Upper lobe of right lung (tissue), 1 donor: ENCODE data around the gene ZFAND2B. TPM values are rescaled to one million over a fixed set of nuclear protein-coding genes. Genes with fewer than 3 reads are reported as not detected.

Experiments
- ATAC-seq: fragments of 200-7000 bp; cut with Tn5 transposase; one replicate; pipeline ENCODE4 v1.9.1; 2020; ENCODE audit warnings: mild to moderate bottlenecking, moderate library complexity
- DNase-seq: peaks from one replicate; pipeline ENCODE4 v3.0.0-alpha.2; 2020
- H3K27ac ChIP-seq: fragments of 200-600 bp; one replicate; pipeline ENCODE4 v1.8.0; 2022
- H3K27me3 ChIP-seq: fragments of 200-600 bp; one replicate; pipeline ENCODE4 v1.8.0; 2022; ENCODE audit warnings: mild to moderate bottlenecking
- H3K36me3 ChIP-seq: fragments of 200-600 bp; one replicate; pipeline ENCODE4 v1.8.0; 2022
- H3K4me1 ChIP-seq: fragments of 200-600 bp; one replicate; pipeline ENCODE4 v1.8.0; 2022
- H3K4me3 ChIP-seq: fragments of 200-600 bp; one replicate; pipeline ENCODE4 v1.8.0; 2022; ENCODE audit warnings: mild to moderate bottlenecking
- H3K9me3 ChIP-seq: fragments of 200-600 bp; one replicate; pipeline ENCODE4 v1.8.0; 2022
- intact Hi-C: fragments of 100-400 bp; cut with DNase I; formaldehyde crosslinking; loops from one replicate; pipeline ENCODE4 v1.11.0; 2022
- total RNA-seq: library from RNA; stranded (reverse); fragmentation: NEBNext Ultra II Directional; extraction: Animal tissue kit (Norgen Biotek cat#: 25700); gene quantifications from one replicate; pipeline ENCODE4 v1.2.1, GENCODE V29; 2021
- TF ChIP-seq, protein P1 (sequence below): fragments of 200-600 bp; IDR thresholded peaks from one replicate; pipeline ENCODE4 v1.8.0; 2022; ENCODE audit warnings: antibody characterized with exemption
- donor health status: DM: no; HTN: yes; CAD: no; lungs with severe emphysema.

The ZFAND2B gene
- total RNA-seq, 1 donor from 2014 or later: 41.2 TPM

DNA sequence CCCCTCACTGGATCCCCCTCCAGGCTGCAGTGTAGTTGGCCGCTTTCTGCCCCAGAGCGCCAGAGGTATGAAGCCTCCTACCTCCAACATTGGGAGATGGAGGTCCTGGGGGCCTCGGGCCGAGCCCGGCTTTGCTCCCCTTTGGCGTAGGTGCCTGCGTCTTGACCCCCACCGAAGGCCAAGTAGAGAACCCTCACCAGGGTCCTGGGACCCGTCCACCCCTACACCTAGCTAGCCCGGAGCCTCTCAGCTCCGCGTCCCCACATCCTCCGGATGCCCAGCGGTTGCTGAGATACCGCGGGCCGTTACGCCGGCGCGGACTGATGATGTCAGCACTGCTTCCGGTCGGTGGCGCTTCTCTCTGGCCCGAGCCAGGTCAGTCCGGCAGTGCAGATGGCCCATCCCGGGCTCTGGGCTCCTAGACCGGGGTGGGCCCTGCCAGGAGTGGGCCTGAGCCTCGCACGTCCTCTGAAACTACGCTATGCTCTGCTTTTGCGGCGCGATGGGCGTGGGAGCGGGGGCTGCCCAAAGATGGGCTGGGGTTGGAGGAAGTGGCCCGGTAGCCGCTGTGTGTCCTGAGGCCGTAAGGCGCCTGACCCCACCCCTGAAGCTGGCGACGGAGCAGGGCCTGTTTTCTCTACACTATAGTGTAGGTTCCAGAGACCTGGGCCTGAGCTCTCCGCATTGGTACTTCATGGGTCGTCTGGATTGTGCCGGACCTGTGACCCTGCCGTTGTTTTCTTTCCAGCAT lies 38.7 kb downstream of the ZFAND2B start, which contains the start of the genes GLB1L and STK16:
Gene GLB1L (minus strand): TSS at position 297 of the 751 bp plus-strand sequence. CDS start 1,871 bp downstream, outside the sequence.
Gene STK16 (plus strand): TSS at position 332 of the 751 bp plus-strand sequence. CDS start 521 bp downstream, outside the sequence.
- intact Hi-C loops: no loop called here

DNA sequence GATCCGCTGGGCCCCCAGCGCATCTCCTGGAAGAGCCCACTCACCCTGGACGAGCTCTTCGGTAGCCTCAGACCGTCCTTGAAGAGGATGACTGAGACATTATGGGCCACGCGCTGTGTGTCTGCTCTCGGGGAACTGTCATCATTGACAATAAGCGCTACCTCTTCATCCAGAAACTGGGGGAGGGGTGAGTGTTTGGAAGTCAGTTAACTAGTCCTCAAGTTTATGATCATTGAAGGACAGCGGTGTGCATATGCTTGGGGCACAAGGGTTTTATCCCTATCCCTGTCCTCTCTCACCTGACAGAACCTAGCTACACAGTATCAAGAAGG lies 39.3 kb downstream of the ZFAND2B start:
- ATAC-seq: no peak
- Histone ChIP-seq H3K9me3 (no peaks in the 10 kb centered on the region), H3K4me3 (peak overlapping the region; percentile 98), H3K27me3 (no peaks in the 10 kb centered on the region), H3K36me3 (peaks cover 19% of the 10 kb centered on the region), H3K27ac (peak overlapping the region; percentile 96), H3K4me1 (peaks cover 56% of the 10 kb centered on the region)
- TF ChIP-seq, protein P1, sequence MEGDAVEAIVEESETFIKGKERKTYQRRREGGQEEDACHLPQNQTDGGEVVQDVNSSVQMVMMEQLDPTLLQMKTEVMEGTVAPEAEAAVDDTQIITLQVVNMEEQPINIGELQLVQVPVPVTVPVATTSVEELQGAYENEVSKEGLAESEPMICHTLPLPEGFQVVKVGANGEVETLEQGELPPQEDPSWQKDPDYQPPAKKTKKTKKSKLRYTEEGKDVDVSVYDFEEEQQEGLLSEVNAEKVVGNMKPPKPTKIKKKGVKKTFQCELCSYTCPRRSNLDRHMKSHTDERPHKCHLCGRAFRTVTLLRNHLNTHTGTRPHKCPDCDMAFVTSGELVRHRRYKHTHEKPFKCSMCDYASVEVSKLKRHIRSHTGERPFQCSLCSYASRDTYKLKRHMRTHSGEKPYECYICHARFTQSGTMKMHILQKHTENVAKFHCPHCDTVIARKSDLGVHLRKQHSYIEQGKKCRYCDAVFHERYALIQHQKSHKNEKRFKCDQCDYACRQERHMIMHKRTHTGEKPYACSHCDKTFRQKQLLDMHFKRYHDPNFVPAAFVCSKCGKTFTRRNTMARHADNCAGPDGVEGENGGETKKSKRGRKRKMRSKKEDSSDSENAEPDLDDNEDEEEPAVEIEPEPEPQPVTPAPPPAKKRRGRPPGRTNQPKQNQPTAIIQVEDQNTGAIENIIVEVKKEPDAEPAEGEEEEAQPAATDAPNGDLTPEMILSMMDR: no peak
- DNase-seq: no peak
- intact Hi-C loops: no loop called here

More for the DNA sequence above, 38.7 kb downstream of the ZFAND2B start, which contains the start of the genes GLB1L and STK16:
- Histone ChIP-seq H3K9me3 (no peaks in the 10 kb centered on the region), H3K27ac (peak within 1 kb of the TSS; percentile 96), H3K36me3 (peaks cover 19% of the 10 kb centered on the region), H3K27me3 (no peaks in the 10 kb centered on the region), H3K4me1 (peaks cover 52% of the 10 kb centered on the region), H3K4me3 (peak within 1 kb of the TSS; percentile 98)
- peak; percentile 90 for ATAC-seq
- peak; percentile 97 for DNase-seq
- TF ChIP-seq, protein P1: no peak

DNA sequence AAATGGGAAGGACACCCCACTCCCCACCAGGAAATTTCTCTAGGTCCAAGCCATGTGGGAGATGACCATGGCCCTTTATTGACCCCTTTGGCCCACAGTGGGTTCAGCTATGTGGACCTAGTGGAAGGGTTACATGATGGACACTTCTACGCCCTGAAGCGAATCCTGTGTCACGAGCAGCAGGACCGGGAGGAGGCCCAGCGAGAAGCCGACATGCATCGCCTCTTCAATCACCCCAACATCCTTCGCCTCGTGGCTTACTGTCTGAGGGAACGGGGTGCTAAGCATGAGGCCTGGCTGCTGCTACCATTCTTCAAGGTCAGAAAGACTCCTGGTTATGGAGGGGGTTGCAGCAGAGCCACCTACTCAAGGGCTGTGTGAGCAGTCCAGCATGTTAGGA lies 40.0 kb downstream of the ZFAND2B start:
- peak overlapping the region; percentile 98 for H3K4me3 ChIP-seq
- H3K27me3 ChIP-seq: no peaks in the 10 kb centered on the region
- H3K36me3 ChIP-seq: peaks cover 19% of the 10 kb centered on the region
- H3K4me1 ChIP-seq: peaks cover 56% of the 10 kb centered on the region
- DNase-seq (no peak), ATAC-seq (no peak)
- TF ChIP-seq, protein P1: no peak
- peak overlapping the region; percentile 96 for H3K27ac ChIP-seq
- H3K9me3 ChIP-seq: no peaks in the 10 kb centered on the region
- intact Hi-C loops: no loop called here

DNA sequence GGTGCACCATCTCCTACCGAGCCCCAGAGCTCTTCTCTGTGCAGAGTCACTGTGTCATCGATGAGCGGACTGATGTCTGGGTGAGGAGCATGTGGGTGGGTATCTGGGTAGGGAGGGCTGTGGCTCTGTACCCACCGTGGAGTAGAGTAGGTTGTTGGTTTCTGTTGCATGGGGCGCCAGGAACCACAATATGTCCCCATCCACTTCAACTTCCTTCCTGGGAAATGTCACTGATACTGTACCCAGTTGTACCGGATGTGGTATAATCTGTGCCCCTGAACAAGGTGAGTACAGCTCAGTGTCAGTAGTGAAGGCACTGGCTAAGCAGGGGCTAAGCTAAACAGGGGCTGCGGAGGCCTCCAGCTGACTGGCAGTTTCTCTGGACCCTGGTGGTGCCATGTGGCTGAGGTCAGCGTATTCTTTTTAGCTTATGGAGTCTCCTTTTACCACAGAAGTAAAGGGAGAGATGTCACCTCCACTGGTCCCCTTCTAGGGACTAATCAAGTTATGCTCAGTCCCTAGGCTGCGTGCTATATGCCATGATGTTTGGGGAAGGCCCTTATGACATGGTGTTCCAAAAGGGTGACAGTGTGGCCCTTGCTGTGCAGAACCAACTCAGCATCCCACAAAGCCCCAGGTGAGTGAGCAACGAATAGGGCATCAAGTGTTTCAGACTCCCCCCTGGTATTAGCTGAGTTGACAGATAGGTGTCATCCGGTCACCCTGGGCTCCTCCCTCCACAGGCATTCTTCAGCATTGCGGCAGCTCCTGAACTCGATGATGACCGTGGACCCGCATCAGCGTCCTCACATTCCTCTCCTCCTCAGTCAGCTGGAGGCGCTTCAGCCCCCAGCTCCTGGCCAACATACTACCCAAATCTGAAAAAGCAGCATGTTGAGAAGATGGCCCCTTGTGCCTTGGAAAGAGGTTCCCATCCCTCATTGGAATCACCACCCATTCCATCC lies 41.4 kb downstream of the ZFAND2B start:
- DNase-seq (no peak), ATAC-seq (peak; percentile 1)
- Histone ChIP-seq H3K27me3 (no peaks in the 10 kb centered on the region), H3K4me3 (no peak overlapping the region), H3K9me3 (no peaks in the 10 kb centered on the region), H3K4me1 (peaks cover 68% of the 10 kb centered on the region), H3K36me3 (peaks cover 19% of the 10 kb centered on the region), H3K27ac (peak overlapping the region; percentile 96)
- intact Hi-C loops: no loop called here
- TF ChIP-seq, protein P1: no peak

DNA sequence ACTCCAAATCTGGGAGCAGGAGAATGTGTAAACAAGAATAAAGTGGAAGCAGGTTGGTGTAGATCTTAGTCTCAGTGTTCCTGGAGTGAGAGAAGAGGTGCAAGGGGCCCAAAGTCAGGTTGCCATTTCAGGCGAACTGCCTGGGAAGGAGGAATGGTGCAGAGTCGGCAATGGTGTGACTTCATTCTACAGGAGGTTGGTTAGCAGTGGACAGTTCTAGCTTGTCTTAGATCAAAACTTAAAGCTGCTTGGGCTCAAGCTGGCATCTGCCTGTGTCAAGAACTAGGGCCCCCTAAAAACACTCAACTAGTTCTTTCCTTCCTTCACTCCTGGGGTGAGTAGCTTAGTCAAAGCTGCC lies 42.2 kb downstream of the ZFAND2B start:
- Histone ChIP-seq H3K36me3 (peaks cover 19% of the 10 kb centered on the region), H3K9me3 (no peaks in the 10 kb centered on the region), H3K27ac (peak overlapping the region; percentile 91), H3K4me1 (peaks cover 68% of the 10 kb centered on the region), H3K27me3 (no peaks in the 10 kb centered on the region), H3K4me3 (peak overlapping the region; percentile 36)
- DNase-seq (no peak), ATAC-seq (no peak)
- TF ChIP-seq, protein P1: no peak
- intact Hi-C loops: no loop called here
